Inflammatory macrophage treated with lipopolysaccharide for 1 hour (primary cell): ENCODE data around the gene SRGAP2B.
A peak's percentile ranks its signal among the peaks of the same experiment; 100 is the strongest.
"Not testable (repeated sequence)": the region's sequence is repeated elsewhere in the genome, so short reads cannot be mapped to it uniquely, and the experiment has no call there.

Source experiments
- DNase-seq, 2 donors: peaks; one replicate each; pipeline ENCODE4 v3.0.0-alpha.2; 2020 to 2022

SRGAP2B gene

GRCh38 chr1:145041519-145041918, 53.6 kb downstream of the SRGAP2B start:
- not testable (repeated sequence) for DNase-seq

GRCh38 chr1:145036019-145036418, 59.1 kb downstream of the SRGAP2B start:
- DNase-seq: not testable (repeated sequence)

GRCh38 chr1:145033523-145033922, 61.6 kb downstream of the SRGAP2B start:
- DNase-seq: not testable (repeated sequence)

- DNase-seq: not testable (repeated sequence)
Measured at GRCh38 chr1:145027251-145027650, 67.9 kb downstream of the SRGAP2B start.

GRCh38 chr1:145025286-145025685, 69.8 kb downstream of the SRGAP2B start:
- DNase-seq: not testable (repeated sequence)

GRCh38 chr1:145022259-145022658, 72.9 kb downstream of the SRGAP2B start:
- not testable (repeated sequence) for DNase-seq

GRCh38 chr1:145021749-145022148, 73.4 kb downstream of the SRGAP2B start:
- DNase-seq: not testable (repeated sequence)

GRCh38 chr1:145019709-145020108, 75.4 kb downstream of the SRGAP2B start:
- DNase-seq: not testable (repeated sequence)

- peak; percentile 12 to 14 for DNase-seq
Measured at GRCh38 chr1:145017725-145018124, 77.4 kb downstream of the SRGAP2B start.

- not testable (repeated sequence) for DNase-seq
Measured at GRCh38 chr1:145016492-145016862, 78.7 kb downstream of the SRGAP2B start.

- DNase-seq: not testable (repeated sequence)
Measured at GRCh38 chr1:145015744-145016491, 79.2 kb downstream of the SRGAP2B start.

- DNase-seq: not testable (repeated sequence)
Measured at GRCh38 chr1:145013353-145013752, 81.8 kb downstream of the SRGAP2B start.

- not testable (repeated sequence) for DNase-seq
Measured at GRCh38 chr1:145011811-145012210, 83.3 kb downstream of the SRGAP2B start.

GRCh38 chr1:145010580-145010979, 84.5 kb downstream of the SRGAP2B start:
- DNase-seq: peak in 1 of 2 donors; percentile 0

GRCh38 chr1:145009928-145010327, 85.2 kb downstream of the SRGAP2B start:
- DNase-seq: not testable (repeated sequence)

- not testable (repeated sequence) for DNase-seq
Measured at GRCh38 chr1:145008388-145008787, 86.7 kb downstream of the SRGAP2B start.

GRCh38 chr1:145005142-145005541, 90.0 kb downstream of the SRGAP2B start:
- DNase-seq: not testable (repeated sequence)

GRCh38 chr1:145001381-145001780, 93.7 kb downstream of the SRGAP2B start:
- DNase-seq: not testable (repeated sequence)

GRCh38 chr1:145000743-145001326, 94.3 kb downstream of the SRGAP2B start:
- DNase-seq: not testable (repeated sequence)

GRCh38 chr1:145000074-145000742, 94.9 kb downstream of the SRGAP2B start:
- DNase-seq: not testable (repeated sequence)

GRCh38 chr1:144998981-144999273, 96.2 kb downstream of the SRGAP2B start:
- not testable (repeated sequence) for DNase-seq

- DNase-seq: peak in 1 of 2 donors; percentile 0
Measured at GRCh38 chr1:144998134-144998980, 96.8 kb downstream of the SRGAP2B start.
